ENCODE results near the gene PLCH1. TPM values are rescaled to one million over a fixed set of nuclear protein-coding genes. Genes with fewer than 3 reads are reported as not detected.

The PLCH1 gene
- total and polyA plus RNA-seq, 10 of the 15 experiments (the other 5 are each of a cell fraction or from before 2014, with no cell fraction given), result 0.03 to 0.22 (median 0.04) TPM; not detected in 5

- H3K27ac ChIP-seq (ENCODE audit: control insufficient read depth, insufficient read depth), result no peak overlapping the region
- ChIA-PET RAD21 (ENCODE audit: unreplicated experiment) (no interaction called here), POLR2A (no interaction called here), CTCF (no interaction called here), SMC1A (ENCODE audit: uncharacterized antibody, unreplicated experiment) (no interaction called here)
- in situ Hi-C loops (cut with MboI) (no loop called here), intact Hi-C loops (cut with micrococcal nuclease; ENCODE audit: unreplicated experiment) (no loop called here)
- H3K4me2 ChIP-seq (ENCODE audit: control insufficient read depth, insufficient read depth), result no peak overlapping the region
- no peak for DNase-seq (ENCODE audit: low read depth, low spot score)
- H3K4me1 ChIP-seq (ENCODE audit: control insufficient read depth, insufficient read depth, low read length), result peaks cover 13% of the 10 kb centered on the region
- BruUV-seq (replicated peaks), result no TSS peak
- H3K9ac ChIP-seq (ENCODE audit: control insufficient read depth, insufficient read depth, low read length), result no peak overlapping the region
- H3K9me3 ChIP-seq (replicated peaks; ENCODE audit: control insufficient read depth, insufficient read depth, low read length), result no peaks in the 10 kb centered on the region
- no peak overlapping the region for H3K4me3 ChIP-seq
- TF ChIP-seq STAT3 (IDR thresholded peaks at IDR 0.05; ENCODE audit: low read depth, low read length) (no peak), FOXM1 (IDR thresholded peaks at IDR 0.05; ENCODE audit: low read depth, low read length) (no peak), TAF1 (IDR thresholded peaks at IDR 0.05; ENCODE audit: borderline replicate concordance, low read depth, low read length) (no peak), POLR2AphosphoS5 (IDR thresholded peaks at IDR 0.05; ENCODE audit: low read length) (no peak), WRNIP1 (IDR thresholded peaks at IDR 0.05; ENCODE audit: borderline replicate concordance, low read depth, low read length) (no peak), CBFB (IDR thresholded peaks at IDR 0.05; ENCODE audit: low read depth) (no peak), ZNF687 (IDR thresholded peaks at IDR 0.05) (no peak), SREBF1 (IDR thresholded peaks at IDR 0.05; ENCODE audit: low read length) (no peak), NFYB (IDR thresholded peaks at IDR 0.05; ENCODE audit: insufficient read depth, low read depth, low read length) (no peak), SUZ12 (IDR thresholded peaks at IDR 0.05; ENCODE audit: unreplicated experiment) (no peak)
- no peak overlapping the region for H2AFZ ChIP-seq (ENCODE audit: control insufficient read depth, low read depth, low read length)
- no peaks in the 10 kb centered on the region for H3K79me2 ChIP-seq (ENCODE audit: control insufficient read depth, insufficient read depth, low read length)
- no peak for FAIRE-seq
- no peaks in the 10 kb centered on the region for H3K36me3 ChIP-seq (ENCODE audit: control insufficient read depth in 2 of 2, insufficient read depth in 2 of 2, low read length in 1 of 2)
- no peaks in the 10 kb centered on the region for H3K27me3 ChIP-seq (replicated peaks in 1 of 2; ENCODE audit: control insufficient read depth in 2 of 2, insufficient read depth in 2 of 2, low read length in 1 of 2)
- WGBS (ENCODE audit: insufficient coverage, insufficient replicate concordance, low lambda C conversion rate, missing lambda C conversion rate), result 37% methylated on average over 2 of the region's 2 CpGs
- no peaks in the 10 kb centered on the region for H4K20me1 ChIP-seq (ENCODE audit: control insufficient read depth, insufficient read depth)
- no peak for ATAC-seq
These were observed 413.8 kb downstream of the PLCH1 start for GRCh38 chr3:155331078-155331477.
